Forelimb muscle (tissue), 1 donor: Measurements from ENCODE around the gene MAP7D3. TPM values are rescaled to one million over a fixed set of nuclear protein-coding genes. Genes with fewer than 3 reads are reported as not detected.

Source experiments
- DNase-seq: peaks from one replicate; pipeline ENCODE4 v3.0.0-alpha.2; 2013; ENCODE audit warnings: low read depth
- polyA plus RNA-seq: library from polyadenylated mRNA; unstranded; fragments of 120-200 nt; gene quantifications from one replicate; pipeline ENCODE4 v1.2.1, GENCODE V29; 2013; ENCODE audit not compliant: insufficient read length

The MAP7D3 gene
- polyA plus RNA-seq, 1 donor: 14.4 TPM

- no peak for DNase-seq
Measured at GRCh38 chrX:136206916-136207315, 44.3 kb downstream of the MAP7D3 start.

GRCh38 chrX:136205882-136206380 lies 45.3 kb downstream of the MAP7D3 start:
- DNase-seq: no peak

GRCh38 chrX:136204571-136204970 lies 46.6 kb downstream of the MAP7D3 start:
- DNase-seq: no peak

- DNase-seq: no peak
Measured at GRCh38 chrX:136203951-136204350, 47.2 kb downstream of the MAP7D3 start.

- no peak for DNase-seq
Measured at GRCh38 chrX:136203438-136203837, 47.8 kb downstream of the MAP7D3 start.

GRCh38 chrX:136202889-136203288 lies 48.3 kb downstream of the MAP7D3 start:
- DNase-seq: no peak

- DNase-seq: no peak
Measured at GRCh38 chrX:136201601-136202000, 49.6 kb downstream of the MAP7D3 start.

- no peak for DNase-seq
Measured at GRCh38 chrX:136200466-136200865, 50.7 kb downstream of the MAP7D3 start.

GRCh38 chrX:136199365-136199764 lies 51.8 kb downstream of the MAP7D3 start:
- no peak for DNase-seq

GRCh38 chrX:136198678-136199243 lies 52.4 kb downstream of the MAP7D3 start:
- DNase-seq: no peak

- DNase-seq: no peak
Measured at GRCh38 chrX:136198010-136198409, 53.2 kb downstream of the MAP7D3 start.

- DNase-seq: no peak
Measured at GRCh38 chrX:136196691-136197155, 54.5 kb downstream of the MAP7D3 start.

GRCh38 chrX:136195247-136195646 lies 56.0 kb downstream of the MAP7D3 start:
- DNase-seq: no peak

GRCh38 chrX:136194536-136194935 lies 56.7 kb downstream of the MAP7D3 start:
- DNase-seq: no peak

- DNase-seq: no peak
Measured at GRCh38 chrX:136193771-136194170, 57.4 kb downstream of the MAP7D3 start.

GRCh38 chrX:136192839-136193414 lies 58.3 kb downstream of the MAP7D3 start:
- no peak for DNase-seq

- DNase-seq: no peak
Measured at GRCh38 chrX:136192135-136192534, 59.1 kb downstream of the MAP7D3 start.

- no peak for DNase-seq
Measured at GRCh38 chrX:136191171-136191570, 60.0 kb downstream of the MAP7D3 start.

- no peak for DNase-seq
Measured at GRCh38 chrX:136190038-136190713, 61.0 kb downstream of the MAP7D3 start.

- no peak for DNase-seq
Measured at GRCh38 chrX:136189222-136189621, 62.0 kb downstream of the MAP7D3 start.

GRCh38 chrX:136186023-136186413 lies 65.2 kb downstream of the MAP7D3 start:
- no peak for DNase-seq

GRCh38 chrX:136185401-136186022 lies 65.7 kb downstream of the MAP7D3 start:
- no peak for DNase-seq

- peak; percentile 54 for DNase-seq
Measured at GRCh38 chrX:136183917-136184316, 67.3 kb downstream of the MAP7D3 start.
